ENCODE measurements around the gene OR10H2. TPM values are rescaled to one million over a fixed set of nuclear protein-coding genes. Genes with fewer than 3 reads are reported as not detected.

The OR10H2 gene
- polyA plus RNA-seq, 1 donor from 2014 or later = not detected

DNA sequence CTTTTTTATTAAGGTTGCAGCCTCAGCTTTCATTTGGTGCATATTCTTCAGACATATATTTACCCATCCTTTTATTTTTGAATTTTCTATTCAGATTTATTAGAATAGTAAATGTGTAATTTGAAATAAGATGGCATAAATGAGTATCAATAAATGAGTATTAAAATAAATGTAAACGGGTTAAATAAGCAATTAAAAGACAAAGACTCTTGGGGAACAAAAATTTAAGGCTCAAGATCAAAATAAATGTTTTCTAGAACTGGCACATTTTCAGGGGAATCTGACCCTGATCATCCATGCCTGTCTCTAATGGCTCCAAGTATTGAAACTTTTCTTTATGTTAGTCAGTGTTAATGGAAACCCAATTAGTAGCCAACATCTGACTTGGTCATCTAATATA, 13.0 kb downstream of the OR10H2 start:
- no peaks in the 10 kb centered on the region for H3K27me3 ChIP-seq (ENCODE audit: insufficient read depth, low read depth, low read length)
- no peaks in the 10 kb centered on the region for H4K20me1 ChIP-seq (ENCODE audit: insufficient read depth)
- H3K36me3 ChIP-seq (ENCODE audit: insufficient read depth, low read length) = no peaks in the 10 kb centered on the region
- no peaks in the 10 kb centered on the region for H3F3A ChIP-seq (ENCODE audit: insufficient read depth, low read length, poor library complexity, severe bottlenecking)
- H2AFZ ChIP-seq (ENCODE audit: low read depth, low read length) = no peak overlapping the region
- TF ChIP-seq POLR2AphosphoS5 (IDR thresholded peaks at IDR 0.05) (no peak), SMC3 (conservative IDR thresholded peaks at IDR 0.05; ENCODE audit: poor library complexity) (no peak), MXI1 (conservative IDR thresholded peaks at IDR 0.05; ENCODE audit: poor library complexity, severe bottlenecking) (no peak), EP300 (conservative IDR thresholded peaks at IDR 0.05; ENCODE audit: poor library complexity, severe bottlenecking) (no peak), RAD21 (conservative IDR thresholded peaks at IDR 0.05) (no peak), EZH2 (IDR thresholded peaks at IDR 0.05; ENCODE audit: borderline replicate concordance, insufficient read depth, low read length, poor library complexity, severe bottlenecking) (no peak), CTCF (IDR thresholded peaks at IDR 0.05; ENCODE audit: poor library complexity, severe bottlenecking) (no peak), TAF1 (IDR thresholded peaks at IDR 0.05; ENCODE audit: low read depth) (no peak)
- TF ChIP-seq, protein P1, sequence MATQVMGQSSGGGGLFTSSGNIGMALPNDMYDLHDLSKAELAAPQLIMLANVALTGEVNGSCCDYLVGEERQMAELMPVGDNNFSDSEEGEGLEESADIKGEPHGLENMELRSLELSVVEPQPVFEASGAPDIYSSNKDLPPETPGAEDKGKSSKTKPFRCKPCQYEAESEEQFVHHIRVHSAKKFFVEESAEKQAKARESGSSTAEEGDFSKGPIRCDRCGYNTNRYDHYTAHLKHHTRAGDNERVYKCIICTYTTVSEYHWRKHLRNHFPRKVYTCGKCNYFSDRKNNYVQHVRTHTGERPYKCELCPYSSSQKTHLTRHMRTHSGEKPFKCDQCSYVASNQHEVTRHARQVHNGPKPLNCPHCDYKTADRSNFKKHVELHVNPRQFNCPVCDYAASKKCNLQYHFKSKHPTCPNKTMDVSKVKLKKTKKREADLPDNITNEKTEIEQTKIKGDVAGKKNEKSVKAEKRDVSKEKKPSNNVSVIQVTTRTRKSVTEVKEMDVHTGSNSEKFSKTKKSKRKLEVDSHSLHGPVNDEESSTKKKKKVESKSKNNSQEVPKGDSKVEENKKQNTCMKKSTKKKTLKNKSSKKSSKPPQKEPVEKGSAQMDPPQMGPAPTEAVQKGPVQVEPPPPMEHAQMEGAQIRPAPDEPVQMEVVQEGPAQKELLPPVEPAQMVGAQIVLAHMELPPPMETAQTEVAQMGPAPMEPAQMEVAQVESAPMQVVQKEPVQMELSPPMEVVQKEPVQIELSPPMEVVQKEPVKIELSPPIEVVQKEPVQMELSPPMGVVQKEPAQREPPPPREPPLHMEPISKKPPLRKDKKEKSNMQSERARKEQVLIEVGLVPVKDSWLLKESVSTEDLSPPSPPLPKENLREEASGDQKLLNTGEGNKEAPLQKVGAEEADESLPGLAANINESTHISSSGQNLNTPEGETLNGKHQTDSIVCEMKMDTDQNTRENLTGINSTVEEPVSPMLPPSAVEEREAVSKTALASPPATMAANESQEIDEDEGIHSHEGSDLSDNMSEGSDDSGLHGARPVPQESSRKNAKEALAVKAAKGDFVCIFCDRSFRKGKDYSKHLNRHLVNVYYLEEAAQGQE (IDR thresholded peaks at IDR 0.05; ENCODE audit: borderline replicate concordance) = no peak
- no peak overlapping the region for H3K4me2 ChIP-seq (ENCODE audit: low read length)
- H3K27ac ChIP-seq (ENCODE audit: low read length) = no peak overlapping the region
- no peaks in the 10 kb centered on the region for H3K79me2 ChIP-seq (replicated peaks; ENCODE audit: insufficient read depth, low read length)
- H3K9me2 ChIP-seq (ENCODE audit: insufficient read depth, low read length) = no peaks in the 10 kb centered on the region
- no peak overlapping the region for H3K9ac ChIP-seq (ENCODE audit: low read length)
- H3K9me3 ChIP-seq (ENCODE audit: low read length) = peaks cover 10% of the 10 kb centered on the region
- no peak overlapping the region for H3K4me3 ChIP-seq (ENCODE audit: low read length)

- H3K79me2 ChIP-seq (replicated peaks; ENCODE audit: insufficient read depth, low read length) = no peaks in the 10 kb centered on the region
- H3K4me2 ChIP-seq (ENCODE audit: low read length) = no peak overlapping the region
- peaks cover 7% of the 10 kb centered on the region for H3K9me3 ChIP-seq (ENCODE audit: low read length)
- no peaks in the 10 kb centered on the region for H3K9me2 ChIP-seq (ENCODE audit: insufficient read depth, low read length)
- no peak overlapping the region for H3K9ac ChIP-seq (ENCODE audit: low read length)
- H3F3A ChIP-seq (ENCODE audit: insufficient read depth, low read length, poor library complexity, severe bottlenecking) = no peaks in the 10 kb centered on the region
- no peak overlapping the region for H2AFZ ChIP-seq (ENCODE audit: low read depth, low read length)
- TF ChIP-seq, protein P1 (IDR thresholded peaks at IDR 0.05; ENCODE audit: borderline replicate concordance) = no peak
- no peak for TF ChIP-seq SMC3 (conservative IDR thresholded peaks at IDR 0.05; ENCODE audit: poor library complexity)
- no peak for TF ChIP-seq MXI1 (conservative IDR thresholded peaks at IDR 0.05; ENCODE audit: poor library complexity, severe bottlenecking)
- TF ChIP-seq EP300 (conservative IDR thresholded peaks at IDR 0.05; ENCODE audit: poor library complexity, severe bottlenecking) = no peak
- TF ChIP-seq POLR2AphosphoS5 (IDR thresholded peaks at IDR 0.05) = no peak
- no peak for TF ChIP-seq TAF1 (IDR thresholded peaks at IDR 0.05; ENCODE audit: low read depth)
- H3K27me3 ChIP-seq (ENCODE audit: insufficient read depth, low read depth, low read length) = no peaks in the 10 kb centered on the region
- no peaks in the 10 kb centered on the region for H4K20me1 ChIP-seq (ENCODE audit: insufficient read depth)
- no peaks in the 10 kb centered on the region for H3K36me3 ChIP-seq (ENCODE audit: insufficient read depth, low read length)
- no peak overlapping the region for H3K27ac ChIP-seq (ENCODE audit: low read length)
- H3K4me3 ChIP-seq (ENCODE audit: low read length) = no peak overlapping the region
These were observed 20.4 kb downstream of the OR10H2 start for GRCh38 chr19:15748239-15748638.

Data from neural cell (in vitro differentiated cells).